Subcutaneous adipose tissue (tissue), 4 donors: ENCODE data around the gene ALAS1. TPM values are rescaled to one million over a fixed set of nuclear protein-coding genes. Genes with fewer than 3 reads are reported as not detected.

Experiments
- CTCF ChIP-seq: fragments of 450-650 bp; IDR thresholded peaks from one replicate; pipeline ENCODE4 v1.5.1; 2016; ENCODE audit warnings: low read depth, mild to moderate bottlenecking, control low read depth, antibody characterized with exemption, moderate library complexity
- total RNA-seq, 4 donors: library from RNA; depleted of rRNA; stranded (reverse); fragments of >200 nt; gene quantifications; one replicate each; pipeline ENCODE4 v1.1.0, GENCODE V29; 2016

The ALAS1 gene
- total RNA-seq, 4 donors from 2014 or later = 25.8 to 44.3 (median 39.0) TPM

GRCh38 chr3:52230461-52230860 lies 32.5 kb downstream of the ALAS1 start:
- no peak for TF ChIP-seq CTCF

DNA sequence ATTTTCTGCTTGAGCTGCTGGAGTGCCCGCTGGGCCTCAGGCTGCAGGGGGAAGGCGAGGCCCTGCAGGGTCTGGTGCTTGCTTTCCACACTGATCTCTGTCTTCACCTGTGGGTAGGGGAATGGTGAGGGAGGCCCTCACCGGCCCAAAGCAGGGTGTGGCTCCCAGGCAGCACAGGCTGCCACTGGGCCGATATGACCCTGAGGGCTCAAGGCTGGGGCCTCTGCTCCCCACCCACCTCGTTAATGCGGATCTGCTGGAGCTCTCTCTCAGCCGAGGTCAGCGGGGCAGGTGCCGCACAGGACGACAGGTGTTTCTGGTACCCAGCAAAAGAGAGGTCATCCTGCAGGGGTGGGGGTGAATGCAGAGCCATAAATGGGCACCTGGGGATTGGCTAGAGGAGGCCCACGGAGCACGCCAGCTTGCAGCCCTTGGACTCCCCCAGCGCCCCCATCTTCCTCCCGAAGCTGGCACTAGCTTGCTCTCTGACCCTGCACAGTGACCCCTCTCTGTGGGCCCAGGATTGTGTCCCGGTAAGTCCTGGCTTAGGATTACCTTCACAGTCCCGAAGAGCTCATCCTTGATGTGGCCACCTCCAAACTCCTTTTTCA lies 33.0 kb downstream of the ALAS1 start:
- no peak for TF ChIP-seq CTCF

GRCh38 chr3:52231502-52232278 lies 33.7 kb downstream of the ALAS1 start:
- TF ChIP-seq CTCF = no peak

DNA sequence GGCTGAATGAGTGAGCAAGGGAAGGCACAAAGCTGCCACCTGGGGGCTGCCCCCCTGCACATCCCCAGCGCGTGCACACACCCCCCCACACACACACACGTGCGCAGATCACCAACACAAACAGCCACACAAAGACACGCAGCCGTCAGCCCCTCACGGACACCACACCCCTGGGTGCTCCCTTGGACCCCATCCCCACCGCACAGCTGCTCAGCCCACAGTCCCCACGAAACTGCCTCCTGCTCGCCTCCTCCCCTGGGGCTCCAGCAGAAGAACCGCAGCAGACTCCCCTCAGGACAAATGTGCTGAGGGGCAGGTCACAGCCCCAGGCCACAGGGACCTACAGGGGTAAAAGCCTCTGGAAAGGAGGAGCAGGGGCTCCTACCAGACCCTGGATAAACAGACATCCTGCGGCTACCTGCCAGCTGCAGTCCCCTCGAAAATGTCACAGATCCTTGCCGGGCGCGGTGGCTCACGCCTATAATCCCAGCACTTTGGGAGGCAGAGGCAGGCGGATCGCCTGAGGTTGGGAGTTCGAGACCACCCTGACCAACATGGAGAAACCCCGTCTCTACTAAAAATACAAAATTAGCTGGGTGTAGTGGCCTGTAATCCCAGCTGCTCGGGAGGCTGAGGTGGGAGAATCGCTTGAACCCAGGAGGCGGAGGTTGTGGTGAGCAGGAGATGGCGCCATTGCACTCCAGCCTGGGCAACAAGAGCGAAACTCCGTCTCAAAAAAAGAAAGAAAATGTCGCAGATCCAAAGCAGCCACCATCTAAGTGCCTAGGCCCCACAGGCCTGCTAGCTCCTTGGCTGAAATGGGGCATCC lies 34.5 kb downstream of the ALAS1 start:
- TF ChIP-seq CTCF = no peak

GRCh38 chr3:52233108-52233591 lies 35.2 kb downstream of the ALAS1 start:
- no peak for TF ChIP-seq CTCF

DNA sequence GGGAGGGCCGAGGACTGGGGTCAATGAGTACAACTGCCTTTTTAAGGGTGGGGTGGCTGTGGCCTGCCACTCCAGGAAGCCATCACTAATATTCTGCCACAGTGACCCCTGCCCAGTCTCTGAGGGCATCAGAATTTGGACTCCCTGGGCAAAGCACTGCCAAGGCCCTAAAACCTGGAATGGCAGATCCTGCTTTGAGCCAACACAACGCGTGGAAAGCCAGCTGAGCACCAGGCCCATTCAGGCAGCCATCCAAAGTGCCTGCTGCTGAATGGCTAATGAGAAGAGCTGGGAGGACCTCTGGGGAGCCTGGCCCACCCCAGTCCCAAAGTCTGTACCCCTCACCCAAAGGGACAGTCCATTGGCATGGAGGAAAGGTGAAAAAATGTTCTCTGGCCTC lies 36.0 kb downstream of the ALAS1 start:
- no peak for TF ChIP-seq CTCF
